Fibroblast of mammary gland (primary cell): ENCODE data around the gene OSBPL6.

Experiments used
- DNase-seq: peaks from one replicate; pipeline ENCODE4 v3.0.0-alpha.2; 2010; ENCODE audit warnings: low read depth
- H3K4me3 ChIP-seq: 2 replicates; pipeline ENCODE4 v1.5.1; 2011; ENCODE audit warnings: low read depth, mild to moderate bottlenecking, low read length, moderate library complexity; ENCODE audit not compliant: control insufficient read depth
- CTCF ChIP-seq: conservative IDR thresholded peaks from 2 replicates; pipeline ENCODE4 v1.5.1; 2011; ENCODE audit warnings: low read depth, low read length, inconsistent platforms; ENCODE audit not compliant: control insufficient read depth, insufficient read depth

OSBPL6 gene

GRCh38 chr2:178279142-178279541, 84.8 kb downstream of the OSBPL6 start:
- TF ChIP-seq CTCF: no peak
- peak; percentile 95 for DNase-seq
- H3K4me3 ChIP-seq: no peak overlapping the region

GRCh38 chr2:178279636-178280035, 85.3 kb downstream of the OSBPL6 start:
- H3K4me3 ChIP-seq: no peak overlapping the region
- no peak for DNase-seq
- no peak for TF ChIP-seq CTCF

GRCh38 chr2:178280244-178280852, 86.0 kb downstream of the OSBPL6 start:
- no peak overlapping the region for H3K4me3 ChIP-seq
- TF ChIP-seq CTCF: peak; percentile 83
- DNase-seq: peak; percentile 76

GRCh38 chr2:178282075-178282815, 87.9 kb downstream of the OSBPL6 start:
- DNase-seq: peak; percentile 92
- TF ChIP-seq CTCF: no peak
- no peak overlapping the region for H3K4me3 ChIP-seq

GRCh38 chr2:178283341-178283918, 89.1 kb downstream of the OSBPL6 start:
- no peak for TF ChIP-seq CTCF
- H3K4me3 ChIP-seq: no peak overlapping the region

GRCh38 chr2:178284613-178285286, 90.4 kb downstream of the OSBPL6 start:
- no peak for TF ChIP-seq CTCF
- DNase-seq: no peak

More at GRCh38 chr2:178283341-178283918, 89.1 kb downstream of the OSBPL6 start:
- DNase-seq: no peak

More at GRCh38 chr2:178284613-178285286, 90.4 kb downstream of the OSBPL6 start:
- H3K4me3 ChIP-seq: no peak overlapping the region
